Astrocyte (in vitro differentiated cells and primary cell): ENCODE measurements around the gene SLC7A10. TPM values are rescaled to one million over a fixed set of nuclear protein-coding genes. Genes with fewer than 3 reads are reported as not detected.

Experiments
- DNase-seq: peaks from one replicate; pipeline ENCODE4 v3.0.0-alpha.2; 2010; ENCODE audit warnings: low read depth
- FAIRE-seq: peaks from 2 replicates; lab custom pipeline; 2011; peaks lifted over from hg19 to GRCh38; lab: Jason Lieb, UNC
- H2AFZ ChIP-seq: 2 replicates; pipeline ENCODE4 v1.6.0; 2012; ENCODE audit warnings: low read depth, low read length, inconsistent platforms
- H3K27ac ChIP-seq: 2 replicates; pipeline ENCODE4 v1.5.1; 2011; ENCODE audit warnings: low read depth, low read length, inconsistent platforms
- H3K27me3 ChIP-seq: 2 replicates; pipeline ENCODE4 v1.6.0; 2011; ENCODE audit warnings: low read length, inconsistent platforms; ENCODE audit not compliant: insufficient read depth
- H3K36me3 ChIP-seq: 2 replicates; pipeline ENCODE4 v1.5.1; 2011; ENCODE audit warnings: low read length, inconsistent platforms; ENCODE audit not compliant: insufficient read depth
- H3K4me1 ChIP-seq: 2 replicates; pipeline ENCODE4 v1.5.1; 2011; ENCODE audit warnings: low read length, inconsistent platforms; ENCODE audit not compliant: insufficient read depth
- H3K4me2 ChIP-seq: 2 replicates; pipeline ENCODE4 v1.6.0; 2012; ENCODE audit warnings: low read length, inconsistent platforms
- H3K4me3 ChIP-seq: 2 replicates; pipeline ENCODE4 v1.5.1; 2011; ENCODE audit warnings: low read depth, mild to moderate bottlenecking, low read length, inconsistent platforms; ENCODE audit not compliant: insufficient read depth
- H3K79me2 ChIP-seq: 2 replicates; pipeline ENCODE4 v1.6.0; 2012; ENCODE audit warnings: mild to moderate bottlenecking, low read length, inconsistent platforms; ENCODE audit not compliant: insufficient read depth
- H3K9ac ChIP-seq: 2 replicates; pipeline ENCODE4 v1.6.0; 2012; ENCODE audit warnings: mild to moderate bottlenecking, low read length, inconsistent platforms
- H3K9me3 ChIP-seq: 2 replicates; pipeline ENCODE4 v1.5.1; 2012; ENCODE audit warnings: low read depth, mild to moderate bottlenecking, low read length, inconsistent platforms; ENCODE audit not compliant: insufficient read depth
- H4K20me1 ChIP-seq: 2 replicates; pipeline ENCODE4 v1.6.0; 2012; ENCODE audit warnings: low read length, inconsistent platforms; ENCODE audit not compliant: insufficient read depth
- H3K27ac Mint-ChIP-seq: one replicate; pipeline ENCODE4 v1.8.0; 2021; ENCODE audit warnings: mild to moderate bottlenecking, mixed read lengths; ENCODE audit not compliant: unreplicated experiment
- H3K27me3 Mint-ChIP-seq: one replicate; pipeline ENCODE4 v1.8.0; 2021; ENCODE audit warnings: low read depth, mixed read lengths; ENCODE audit not compliant: unreplicated experiment
- H3K36me3 Mint-ChIP-seq: one replicate; pipeline ENCODE4 v1.8.0; 2021; ENCODE audit warnings: low read depth, mixed read lengths; ENCODE audit not compliant: unreplicated experiment
- H3K4me1 Mint-ChIP-seq: one replicate; pipeline ENCODE4 v1.8.0; 2021; ENCODE audit warnings: low read depth, mixed read lengths; ENCODE audit not compliant: unreplicated experiment
- H3K4me3 Mint-ChIP-seq: one replicate; pipeline ENCODE4 v1.8.0; 2021; ENCODE audit warnings: mild to moderate bottlenecking, moderate library complexity, mixed read lengths; ENCODE audit not compliant: unreplicated experiment
- H3K9me3 Mint-ChIP-seq: one replicate; pipeline ENCODE4 v1.8.0; 2021; ENCODE audit warnings: mild to moderate bottlenecking, mixed read lengths; ENCODE audit not compliant: unreplicated experiment
- EZH2 ChIP-seq: IDR thresholded peaks from 2 replicates; pipeline ENCODE4 v1.6.1; 2012; ENCODE audit warnings: mild to moderate bottlenecking, low read length, inconsistent platforms; ENCODE audit not compliant: insufficient read depth
- total RNA-seq: library from RNA; stranded (reverse); gene quantifications from 2 replicates; pipeline ENCODE4 v1.2.1, GENCODE V29; 2021
- TF ChIP-seq, protein P1 (sequence below): IDR thresholded peaks from 2 replicates; pipeline ENCODE4 v1.5.1; 2011; ENCODE audit warnings: low read depth, mild to moderate bottlenecking, inconsistent platforms, low read length, moderate library complexity; ENCODE audit not compliant: insufficient read depth

The SLC7A10 gene
- total RNA-seq, 1 donor from 2014 or later: 0.61 TPM

DNA sequence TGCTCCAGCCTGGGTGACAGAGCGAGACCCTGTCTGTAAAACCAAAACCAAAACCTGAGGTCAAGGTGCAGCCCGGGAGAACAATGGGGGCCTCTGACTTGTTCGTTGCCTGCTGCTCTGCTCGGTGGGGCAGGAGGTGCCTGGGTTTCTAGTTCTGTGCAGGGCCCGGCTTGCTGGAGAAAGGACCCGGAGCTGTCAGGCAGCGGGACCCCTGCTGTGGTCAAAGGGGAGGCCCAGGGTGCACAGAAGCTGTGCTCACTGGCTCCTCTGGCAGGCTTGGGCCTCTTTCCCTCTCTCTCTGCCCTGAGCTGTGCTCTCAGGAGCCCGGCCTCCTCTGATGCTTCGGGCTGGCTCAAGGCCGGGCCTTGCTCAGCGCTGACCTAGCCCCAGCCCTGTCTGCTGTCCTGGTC, 28.1 kb downstream of the SLC7A10 start:
- peaks cover 27% of the 10 kb centered on the region for H3K27me3 Mint-ChIP-seq
- Histone ChIP-seq H3K9me3 (no peaks in the 10 kb centered on the region), H3K9ac (no peak overlapping the region), H4K20me1 (peaks cover 28% of the 10 kb centered on the region), H3K27ac (no peak overlapping the region), H3K4me3 (no peak overlapping the region), H2AFZ (no peak overlapping the region), H3K27me3 (peaks cover 4% of the 10 kb centered on the region), H3K4me2 (no peak overlapping the region), H3K4me1 (peaks cover 4% of the 10 kb centered on the region), H3K79me2 (peaks cover 6% of the 10 kb centered on the region), H3K36me3 (no peaks in the 10 kb centered on the region)
- no peaks in the 10 kb centered on the region for H3K36me3 Mint-ChIP-seq
- H3K27ac Mint-ChIP-seq: no peak overlapping the region
- FAIRE-seq (no peak), DNase-seq (no peak)
- no peak for TF ChIP-seq EZH2
- TF ChIP-seq, protein P1, sequence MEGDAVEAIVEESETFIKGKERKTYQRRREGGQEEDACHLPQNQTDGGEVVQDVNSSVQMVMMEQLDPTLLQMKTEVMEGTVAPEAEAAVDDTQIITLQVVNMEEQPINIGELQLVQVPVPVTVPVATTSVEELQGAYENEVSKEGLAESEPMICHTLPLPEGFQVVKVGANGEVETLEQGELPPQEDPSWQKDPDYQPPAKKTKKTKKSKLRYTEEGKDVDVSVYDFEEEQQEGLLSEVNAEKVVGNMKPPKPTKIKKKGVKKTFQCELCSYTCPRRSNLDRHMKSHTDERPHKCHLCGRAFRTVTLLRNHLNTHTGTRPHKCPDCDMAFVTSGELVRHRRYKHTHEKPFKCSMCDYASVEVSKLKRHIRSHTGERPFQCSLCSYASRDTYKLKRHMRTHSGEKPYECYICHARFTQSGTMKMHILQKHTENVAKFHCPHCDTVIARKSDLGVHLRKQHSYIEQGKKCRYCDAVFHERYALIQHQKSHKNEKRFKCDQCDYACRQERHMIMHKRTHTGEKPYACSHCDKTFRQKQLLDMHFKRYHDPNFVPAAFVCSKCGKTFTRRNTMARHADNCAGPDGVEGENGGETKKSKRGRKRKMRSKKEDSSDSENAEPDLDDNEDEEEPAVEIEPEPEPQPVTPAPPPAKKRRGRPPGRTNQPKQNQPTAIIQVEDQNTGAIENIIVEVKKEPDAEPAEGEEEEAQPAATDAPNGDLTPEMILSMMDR: no peak
- H3K9me3 Mint-ChIP-seq: no peaks in the 10 kb centered on the region
- peaks cover 3% of the 10 kb centered on the region for H3K4me1 Mint-ChIP-seq
- no peak overlapping the region for H3K4me3 Mint-ChIP-seq

DNA sequence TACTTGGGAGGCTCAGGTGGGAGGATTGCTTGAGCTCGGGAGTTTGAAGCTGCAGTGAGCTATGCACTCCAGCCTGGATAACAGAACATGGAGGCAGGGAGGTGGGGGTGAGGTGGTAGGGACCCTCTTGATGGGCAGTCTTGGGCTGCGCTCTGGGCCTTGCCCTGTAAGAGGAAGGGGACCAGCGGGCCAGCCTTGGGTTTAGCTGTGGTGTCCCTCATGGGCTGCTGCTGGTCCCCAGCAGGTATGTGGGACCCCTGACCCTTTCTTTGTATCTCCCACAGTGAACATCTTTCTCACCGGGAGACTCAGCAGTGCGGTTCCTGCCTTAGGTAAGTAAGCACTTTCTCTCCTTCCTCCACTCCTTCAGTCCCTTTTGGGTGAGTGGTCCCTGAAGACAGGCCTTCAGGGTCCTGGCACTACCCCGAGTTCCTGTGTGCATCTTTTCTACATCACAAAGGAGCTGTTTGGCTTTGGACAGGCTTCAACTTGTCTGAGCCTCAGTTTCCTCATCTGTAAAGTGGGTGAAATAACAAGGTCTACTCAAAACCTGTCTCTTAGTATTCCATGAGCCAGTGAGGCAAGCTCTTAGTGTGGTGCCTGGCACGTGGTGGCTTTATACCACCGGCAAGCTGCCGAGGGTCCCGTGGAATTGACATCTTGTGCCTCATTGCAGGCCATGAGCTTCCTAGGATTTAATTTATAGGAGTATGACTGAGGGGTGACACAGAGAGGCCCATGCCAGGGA, 29.0 kb downstream of the SLC7A10 start:
- H3K27me3 Mint-ChIP-seq: peaks cover 37% of the 10 kb centered on the region
- TF ChIP-seq EZH2: no peak
- TF ChIP-seq, protein P1: no peak
- peaks cover 3% of the 10 kb centered on the region for H3K4me1 Mint-ChIP-seq
- no peak overlapping the region for H3K27ac ChIP-seq
- no peaks in the 10 kb centered on the region for H3K36me3 ChIP-seq
- no peak overlapping the region for H3K27ac Mint-ChIP-seq
- no peak overlapping the region for H3K9ac ChIP-seq
- no peaks in the 10 kb centered on the region for H3K9me3 Mint-ChIP-seq
- peaks cover 22% of the 10 kb centered on the region for H4K20me1 ChIP-seq
- peak overlapping the region; percentile 50 for H3K4me3 Mint-ChIP-seq
- no peak overlapping the region for H3K4me3 ChIP-seq
- H3K4me2 ChIP-seq: no peak overlapping the region
- H3K27me3 ChIP-seq: peaks cover 4% of the 10 kb centered on the region
- no peak for DNase-seq
- H3K36me3 Mint-ChIP-seq: no peaks in the 10 kb centered on the region
- no peaks in the 10 kb centered on the region for H3K9me3 ChIP-seq
- FAIRE-seq: no peak
- peaks cover 6% of the 10 kb centered on the region for H3K79me2 ChIP-seq
- peaks cover 4% of the 10 kb centered on the region for H3K4me1 ChIP-seq
- no peak overlapping the region for H2AFZ ChIP-seq
